HEK293 (cell line): ENCODE results near the gene FILIP1L.

Experiments used
- BCL11A ChIP-seq: fragments of 450-650 bp; formaldehyde crosslinking; IDR thresholded peaks from 2 replicates; pipeline ENCODE4 v1.5.1; 2016; ENCODE audit warnings: low read depth, missing biosample characterization, missing genetic modification characterization
- CTCF ChIP-seq: fragments of 450-650 bp; formaldehyde crosslinking; IDR thresholded peaks from 2 replicates; pipeline ENCODE4 v1.5.1; 2016; ENCODE audit warnings: missing biosample characterization, missing genetic modification characterization
- ELK4 ChIP-seq: IDR thresholded peaks from 2 replicates; pipeline ENCODE4 v1.6.1; 2011; ENCODE audit warnings: mild to moderate bottlenecking, low read depth, low read length, borderline replicate concordance
- REST ChIP-seq: fragments of 450-650 bp; formaldehyde crosslinking; IDR thresholded peaks from 2 replicates; pipeline ENCODE4 v1.5.1; 2016; ENCODE audit warnings: missing biosample characterization, missing genetic modification characterization
- SETDB1 ChIP-seq: IDR thresholded peaks from one replicate; pipeline ENCODE4 v1.6.1; 2017; ENCODE audit warnings: mild to moderate bottlenecking, low read length, moderate library complexity, mixed read lengths; ENCODE audit not compliant: insufficient read length
- TCF7L2 ChIP-seq: IDR thresholded peaks from 2 replicates; pipeline ENCODE4 v1.6.1; 2011; ENCODE audit warnings: low read depth, mild to moderate bottlenecking, inconsistent platforms, low read length, moderate library complexity, borderline replicate concordance
- ZEB2 ChIP-seq: fragments of 450-650 bp; formaldehyde crosslinking; IDR thresholded peaks from 2 replicates; pipeline ENCODE4 v1.5.1; 2016; ENCODE audit warnings: missing biosample characterization, missing genetic modification characterization
- ZNF132 ChIP-seq: fragments of 450-650 bp; formaldehyde crosslinking; IDR thresholded peaks from 2 replicates; pipeline ENCODE4 v1.5.1; 2017; ENCODE audit warnings: missing biosample characterization, missing genetic modification characterization, borderline replicate concordance
- ZNF169 ChIP-seq: fragments of 450-650 bp; formaldehyde crosslinking; IDR thresholded peaks from 2 replicates; pipeline ENCODE4 v1.5.1; 2016; ENCODE audit warnings: missing biosample characterization, missing genetic modification characterization
- ZNF24 ChIP-seq: fragments of 450-650 bp; formaldehyde crosslinking; IDR thresholded peaks from 2 replicates; pipeline ENCODE4 v1.5.1; 2016; ENCODE audit warnings: missing biosample characterization, missing genetic modification characterization
- ZNF623 ChIP-seq: fragments of 450-650 bp; formaldehyde crosslinking; IDR thresholded peaks from 2 replicates; pipeline ENCODE4 v1.5.1; 2016; ENCODE audit warnings: missing biosample characterization, missing genetic modification characterization
- ZNF670 ChIP-seq: fragments of 450-650 bp; formaldehyde crosslinking; IDR thresholded peaks from 2 replicates; pipeline ENCODE4 v1.5.1; 2016; ENCODE audit warnings: missing biosample characterization, missing genetic modification characterization, low read depth
- ZSCAN5A ChIP-seq: fragments of 450-650 bp; formaldehyde crosslinking; IDR thresholded peaks from 2 replicates; pipeline ENCODE4 v1.5.1; 2016; ENCODE audit warnings: missing biosample characterization, missing genetic modification characterization

- TF ChIP-seq ZNF24 (no peak), ZNF132 (tag by site-specific recombination) (no peak), CTCF (no peak), REST (tag by site-specific recombination) (no peak), ZSCAN5A (tag by site-specific recombination) (no peak), ZEB2 (no peak), SETDB1 (no peak), ELK4 (no peak), ZNF169 (tag by site-specific recombination) (no peak), ZNF670 (no peak), BCL11A (tag by site-specific recombination) (no peak), TCF7L2 (no peak), ZNF623 (tag by site-specific recombination) (no peak)
Observed at GRCh38 chr3:100010087-100010417, 104.2 kb downstream of the FILIP1L start.
